Measurements from ENCODE around the gene GALNT9. TPM values are rescaled to one million over a fixed set of nuclear protein-coding genes. Genes with fewer than 3 reads are reported as not detected.

The GALNT9 gene
- total RNA-seq, 1 experiment from 2014 or later: 2.6 TPM

DNA sequence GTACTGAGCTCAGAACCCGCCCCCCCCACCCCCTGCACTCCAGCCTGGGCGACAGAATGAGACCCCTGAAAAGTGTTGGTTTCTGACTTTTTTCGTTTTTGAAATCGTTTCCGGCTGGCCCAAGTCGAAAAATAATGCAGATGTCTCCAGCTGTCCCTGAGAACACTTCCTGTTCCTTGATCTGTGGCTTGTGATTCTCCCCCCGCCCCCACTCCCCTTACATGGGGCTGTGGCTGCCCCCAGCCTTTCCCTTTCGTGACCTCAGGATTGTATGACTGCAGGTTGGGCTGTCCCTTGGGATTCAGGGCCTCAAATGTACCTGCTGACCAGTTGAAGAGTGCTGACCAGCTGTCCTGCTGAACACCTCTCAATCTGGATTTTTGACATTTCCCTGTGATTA, 151.1 kb downstream of the GALNT9 start (continued):
- no peak for TF ChIP-seq ZBTB33 (IDR thresholded peaks at IDR 0.05; ENCODE audit: extremely low read depth, insufficient replicate concordance, low read length)
- TF ChIP-seq, protein P1, sequence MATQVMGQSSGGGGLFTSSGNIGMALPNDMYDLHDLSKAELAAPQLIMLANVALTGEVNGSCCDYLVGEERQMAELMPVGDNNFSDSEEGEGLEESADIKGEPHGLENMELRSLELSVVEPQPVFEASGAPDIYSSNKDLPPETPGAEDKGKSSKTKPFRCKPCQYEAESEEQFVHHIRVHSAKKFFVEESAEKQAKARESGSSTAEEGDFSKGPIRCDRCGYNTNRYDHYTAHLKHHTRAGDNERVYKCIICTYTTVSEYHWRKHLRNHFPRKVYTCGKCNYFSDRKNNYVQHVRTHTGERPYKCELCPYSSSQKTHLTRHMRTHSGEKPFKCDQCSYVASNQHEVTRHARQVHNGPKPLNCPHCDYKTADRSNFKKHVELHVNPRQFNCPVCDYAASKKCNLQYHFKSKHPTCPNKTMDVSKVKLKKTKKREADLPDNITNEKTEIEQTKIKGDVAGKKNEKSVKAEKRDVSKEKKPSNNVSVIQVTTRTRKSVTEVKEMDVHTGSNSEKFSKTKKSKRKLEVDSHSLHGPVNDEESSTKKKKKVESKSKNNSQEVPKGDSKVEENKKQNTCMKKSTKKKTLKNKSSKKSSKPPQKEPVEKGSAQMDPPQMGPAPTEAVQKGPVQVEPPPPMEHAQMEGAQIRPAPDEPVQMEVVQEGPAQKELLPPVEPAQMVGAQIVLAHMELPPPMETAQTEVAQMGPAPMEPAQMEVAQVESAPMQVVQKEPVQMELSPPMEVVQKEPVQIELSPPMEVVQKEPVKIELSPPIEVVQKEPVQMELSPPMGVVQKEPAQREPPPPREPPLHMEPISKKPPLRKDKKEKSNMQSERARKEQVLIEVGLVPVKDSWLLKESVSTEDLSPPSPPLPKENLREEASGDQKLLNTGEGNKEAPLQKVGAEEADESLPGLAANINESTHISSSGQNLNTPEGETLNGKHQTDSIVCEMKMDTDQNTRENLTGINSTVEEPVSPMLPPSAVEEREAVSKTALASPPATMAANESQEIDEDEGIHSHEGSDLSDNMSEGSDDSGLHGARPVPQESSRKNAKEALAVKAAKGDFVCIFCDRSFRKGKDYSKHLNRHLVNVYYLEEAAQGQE (IDR thresholded peaks at IDR 0.05; ENCODE audit: low read depth): no peak
- TF ChIP-seq, protein P2, sequence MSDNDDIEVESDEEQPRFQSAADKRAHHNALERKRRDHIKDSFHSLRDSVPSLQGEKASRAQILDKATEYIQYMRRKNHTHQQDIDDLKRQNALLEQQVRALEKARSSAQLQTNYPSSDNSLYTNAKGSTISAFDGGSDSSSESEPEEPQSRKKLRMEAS (IDR thresholded peaks at IDR 0.05): no peak

GRCh38 chr12:132176920-132177551, 152.4 kb downstream of the GALNT9 start:
- H3K27ac ChIP-seq (ENCODE audit: low read depth, low read length): no peak overlapping the region
- POLR2A ChIA-PET: interaction anchor here (1.9 kb wide), 1 partner anchor 12 kb away, joined by 8 read pairs; no protein-coding TSS in a partner anchor
- H2AFZ ChIP-seq (ENCODE audit: low read depth, low read length, poor library complexity, severe bottlenecking): no peak overlapping the region
- H3K4me3 ChIP-seq (replicated peaks in 1 of 2; ENCODE audit: low read depth in 1 of 2, low read length in 2 of 2): no peak overlapping the region
- H3K79me2 ChIP-seq (ENCODE audit: insufficient read depth, low read length): no peaks in the 10 kb centered on the region
- H3K27me3 ChIP-seq (ENCODE audit: insufficient read depth, low read length): no peaks in the 10 kb centered on the region
- CTCF ChIA-PET: no interaction called here
- no peaks in the 10 kb centered on the region for H3K9me3 ChIP-seq (ENCODE audit: control insufficient read depth in 1 of 2, insufficient read depth in 1 of 2, low read depth in 1 of 2, low read length in 2 of 2)
- no peak overlapping the region for H3K4me2 ChIP-seq (ENCODE audit: low read length)
- no peak for ATAC-seq
- no peaks in the 10 kb centered on the region for H3K4me1 ChIP-seq (ENCODE audit: control insufficient read depth in 1 of 2, insufficient read depth in 2 of 2, low read length in 2 of 2)
- no peaks in the 10 kb centered on the region for H3K36me3 ChIP-seq (ENCODE audit: control insufficient read depth in 1 of 2, insufficient read depth in 2 of 2, low read length in 2 of 2)
- TF ChIP-seq EZH2 (IDR thresholded peaks at IDR 0.05): no peak
- no peaks in the 10 kb centered on the region for H4K20me1 ChIP-seq (ENCODE audit: insufficient read depth)
- RAD21 ChIA-PET (ENCODE audit: low non-redundant PET in 1 of 2, low total read pairs in 2 of 2, uncharacterized antibody in 2 of 2, unreplicated experiment in 2 of 2): no interaction called here
- no peak for DNase-seq (ENCODE audit: low read depth, low spot score)
- intact Hi-C loops (cut with micrococcal nuclease): no loop called here
- no peaks in the 10 kb centered on the region for H3K9me2 ChIP-seq (ENCODE audit: insufficient read depth)
- BruUV-seq (replicated peaks): no TSS peak
- no peak overlapping the region for H3K9ac ChIP-seq (ENCODE audit: low read length)

Measured in HCT116 (cell line).